Esophagus muscularis mucosa (tissue), 3 donors: ENCODE measurements around the gene MBD6.

ENCODE experiments used
- POLR2A ChIP-seq: fragments of 450-650 bp; IDR thresholded peaks from one replicate; pipeline ENCODE4 v1.6.1; 2017; ENCODE audit warnings: antibody characterized with exemption, moderate library complexity, mild to moderate bottlenecking, low read depth
- TF ChIP-seq, protein P1 (sequence below), 3 experiments: fragments of 200-600 bp in 2 of 3; fragments of 450-650 bp in 1 of 3; sonication (generic) in 2 of 3; IDR thresholded peaks; one replicate each; pipeline ENCODE4 v1.5.1; 2017 to 2019; ENCODE audit warnings: antibody characterized with exemption in 3 of 3, mild to moderate bottlenecking in 2 of 3, moderate library complexity in 1 of 3

DNA sequence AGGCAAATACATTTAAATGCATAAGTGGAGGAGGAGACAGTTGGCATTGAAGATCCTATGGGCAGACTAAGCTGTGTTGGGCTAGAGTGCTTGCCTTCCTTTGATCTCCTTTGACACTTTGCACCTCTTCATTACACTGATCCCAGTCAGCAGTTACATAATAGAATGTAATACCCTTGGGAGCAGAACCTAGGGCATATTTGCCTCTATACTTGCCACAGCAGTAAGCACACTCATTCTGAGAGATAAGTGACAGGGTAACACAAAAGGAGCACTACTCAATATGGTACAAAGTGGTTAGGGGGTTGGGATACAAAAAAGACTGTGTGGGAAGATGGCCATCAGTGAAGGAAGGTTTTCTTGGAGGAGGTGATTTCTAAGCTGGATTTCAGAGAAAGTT, 25.8 kb upstream of the MBD6 start:
- no peak for TF ChIP-seq POLR2A
- TF ChIP-seq, protein P1, sequence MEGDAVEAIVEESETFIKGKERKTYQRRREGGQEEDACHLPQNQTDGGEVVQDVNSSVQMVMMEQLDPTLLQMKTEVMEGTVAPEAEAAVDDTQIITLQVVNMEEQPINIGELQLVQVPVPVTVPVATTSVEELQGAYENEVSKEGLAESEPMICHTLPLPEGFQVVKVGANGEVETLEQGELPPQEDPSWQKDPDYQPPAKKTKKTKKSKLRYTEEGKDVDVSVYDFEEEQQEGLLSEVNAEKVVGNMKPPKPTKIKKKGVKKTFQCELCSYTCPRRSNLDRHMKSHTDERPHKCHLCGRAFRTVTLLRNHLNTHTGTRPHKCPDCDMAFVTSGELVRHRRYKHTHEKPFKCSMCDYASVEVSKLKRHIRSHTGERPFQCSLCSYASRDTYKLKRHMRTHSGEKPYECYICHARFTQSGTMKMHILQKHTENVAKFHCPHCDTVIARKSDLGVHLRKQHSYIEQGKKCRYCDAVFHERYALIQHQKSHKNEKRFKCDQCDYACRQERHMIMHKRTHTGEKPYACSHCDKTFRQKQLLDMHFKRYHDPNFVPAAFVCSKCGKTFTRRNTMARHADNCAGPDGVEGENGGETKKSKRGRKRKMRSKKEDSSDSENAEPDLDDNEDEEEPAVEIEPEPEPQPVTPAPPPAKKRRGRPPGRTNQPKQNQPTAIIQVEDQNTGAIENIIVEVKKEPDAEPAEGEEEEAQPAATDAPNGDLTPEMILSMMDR (IDR thresholded peaks at IDR 0.05): no peak
